Right lobe of liver (tissue), 6 donors: ENCODE measurements around the gene AMPH. TPM values are rescaled to one million over a fixed set of nuclear protein-coding genes. Genes with fewer than 3 reads are reported as not detected.

Experiments
- ATAC-seq, 4 donors: fragments of 200-7000 bp; cut with Tn5 transposase; one replicate each; pipeline ENCODE4 v1.9.1; 2020; ENCODE audit warnings: mild to moderate bottlenecking in 4 of 4, moderate library complexity in 4 of 4
- DNase-seq, 3 donors: peaks; one replicate each; pipeline ENCODE4 v3.0.0-alpha.2; 2020
- H3K27ac ChIP-seq, 3 donors: fragments of 200-600 bp; one replicate each; pipeline ENCODE4 v1.8.0; 2022
- H3K27me3 ChIP-seq, 2 donors: fragments of 200-600 bp; one replicate each; pipeline ENCODE4 v1.8.0; 2022
- H3K36me3 ChIP-seq, 4 donors: fragments of 200-600 bp; sonication (generic) in 1 of 4; one replicate each; pipeline versions ENCODE4 v1.5.1 to v1.8.0; 2017 to 2022; ENCODE audit warnings: control low read depth in 1 of 4
- H3K4me1 ChIP-seq, 4 donors: fragments of 200-600 bp; sonication (generic) in 1 of 4; one replicate each; pipeline versions ENCODE4 v1.5.1 to v1.8.0; 2017 to 2022; ENCODE audit warnings: control low read depth in 1 of 4
- H3K4me3 ChIP-seq, 3 donors: fragments of 200-600 bp; one replicate each; pipeline ENCODE4 v1.8.0; 2022
- H3K9me3 ChIP-seq, 4 donors: fragments of 200-600 bp; sonication (generic) in 1 of 4; one replicate each; pipeline versions ENCODE4 v1.5.1 to v1.8.0; 2017 to 2022; ENCODE audit warnings: control low read depth in 1 of 4
- POLR2A ChIP-seq: fragments of 450-650 bp; IDR thresholded peaks from one replicate; pipeline ENCODE4 v1.6.1; 2017; ENCODE audit warnings: antibody characterized with exemption, mild to moderate bottlenecking
- WGBS: methylation state at CpG from one replicate; pipeline ENCODE4 v1.1.6; 2018; ENCODE audit warnings: low coverage, low lambda C conversion rate; ENCODE audit not compliant: insufficient coverage; ENCODE audit errors: missing lambda C conversion rate; 5-methylcytosine and 5-hydroxymethylcytosine counted together
- intact Hi-C, 2 donors: fragments of 100-400 bp; cut with DNase I; formaldehyde crosslinking; loops; one replicate each; pipeline versions ENCODE4 v1.11.2 to v1.14.1; 2022
- long read RNA-seq: library from polyadenylated mRNA; unstranded; transcript quantifications from one replicate; pipeline ENCODE4 v2.0.0, GENCODE V29; 2019
- total RNA-seq, 6 experiments: library from RNA; depleted of rRNA in 2 of 6; stranded (reverse); fragments of >200 nt in 2 of 6; fragmentation: NEBNext Ultra II Directional in 3 of 6; extraction: Animal tissue kit (Norgen Biotek cat#: 25700) in 3 of 6; gene quantifications; one replicate each; pipeline versions ENCODE4 v1.1.0 to v1.2.4, GENCODE V29; 2016 to 2023
- TF ChIP-seq, protein P1 (sequence below), 4 donors: fragments of 200-600 bp in 3 of 4; fragments of 450-650 bp in 1 of 4; IDR thresholded peaks; one replicate each; pipeline versions ENCODE4 v1.5.1 to v1.8.0; 2016 to 2022; ENCODE audit warnings: antibody characterized with exemption in 4 of 4, mild to moderate bottlenecking in 2 of 4
- donor health status: DM: no; HTN: yes; CAD: no.
- donor health status: DM: no; HTN: no; CAD: no.
- donor health status: DM: no; HTN: no; CAD: no.
- donor health status: DM: no; HTN: yes; CAD: no.
- donor health status: DM: no; HTN: yes; CAD: no.

The AMPH gene
- total RNA-seq = under 1 TPM; 0.20 to 0.67 (median 0.39) TPM
- long read RNA-seq, partial matches to known transcripts = 1 of 1 reads
- long read RNA-seq, other reads (novel, unspliced or antisense) = 0 of 1 reads

- peak; percentile 40 to 69 (median 56) for ATAC-seq
- H3K27me3 ChIP-seq = no peaks in the 10 kb centered on the region
Measured at GRCh38 chr7:38630720-38631673, at the start of gene AMPH. Gene AMPH (minus strand): TSS chr7:38631373. CDS start chr7:38631351, 22 bp downstream.

DNA sequence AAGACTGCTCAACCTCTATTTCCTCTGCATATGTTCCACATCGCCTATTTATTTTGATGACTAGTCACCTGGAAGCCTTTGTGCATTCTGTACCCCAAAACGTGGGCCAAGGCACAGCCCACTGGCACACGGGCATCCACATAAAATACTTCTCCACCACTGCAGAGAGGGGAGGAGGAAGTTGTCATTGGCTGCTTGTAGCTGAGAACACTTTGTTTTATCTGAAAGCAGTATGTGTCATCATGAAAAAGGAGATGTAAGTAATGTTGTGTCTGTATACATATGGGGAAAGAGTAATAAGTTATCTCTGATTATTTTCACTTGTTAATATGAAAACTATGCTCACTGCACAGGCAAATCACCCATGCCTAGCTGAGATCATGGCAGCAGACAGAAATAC is 48.2 kb upstream of the AMPH start:
- no peak overlapping the region for H3K4me3 ChIP-seq
- no peaks in the 10 kb centered on the region for H3K36me3 ChIP-seq
- DNase-seq (no peak), ATAC-seq (no peak)
- no peaks in the 10 kb centered on the region for H3K4me1 ChIP-seq
- no peak for TF ChIP-seq POLR2A
- TF ChIP-seq, protein P1, sequence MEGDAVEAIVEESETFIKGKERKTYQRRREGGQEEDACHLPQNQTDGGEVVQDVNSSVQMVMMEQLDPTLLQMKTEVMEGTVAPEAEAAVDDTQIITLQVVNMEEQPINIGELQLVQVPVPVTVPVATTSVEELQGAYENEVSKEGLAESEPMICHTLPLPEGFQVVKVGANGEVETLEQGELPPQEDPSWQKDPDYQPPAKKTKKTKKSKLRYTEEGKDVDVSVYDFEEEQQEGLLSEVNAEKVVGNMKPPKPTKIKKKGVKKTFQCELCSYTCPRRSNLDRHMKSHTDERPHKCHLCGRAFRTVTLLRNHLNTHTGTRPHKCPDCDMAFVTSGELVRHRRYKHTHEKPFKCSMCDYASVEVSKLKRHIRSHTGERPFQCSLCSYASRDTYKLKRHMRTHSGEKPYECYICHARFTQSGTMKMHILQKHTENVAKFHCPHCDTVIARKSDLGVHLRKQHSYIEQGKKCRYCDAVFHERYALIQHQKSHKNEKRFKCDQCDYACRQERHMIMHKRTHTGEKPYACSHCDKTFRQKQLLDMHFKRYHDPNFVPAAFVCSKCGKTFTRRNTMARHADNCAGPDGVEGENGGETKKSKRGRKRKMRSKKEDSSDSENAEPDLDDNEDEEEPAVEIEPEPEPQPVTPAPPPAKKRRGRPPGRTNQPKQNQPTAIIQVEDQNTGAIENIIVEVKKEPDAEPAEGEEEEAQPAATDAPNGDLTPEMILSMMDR (IDR thresholded peaks at IDR 0.05) = no peak
- H3K27me3 ChIP-seq = no peaks in the 10 kb centered on the region
- WGBS = 34% methylated on average over 3 of the region's 3 CpGs
- intact Hi-C loops = no loop called here
- H3K27ac ChIP-seq = no peak overlapping the region
- no peaks in the 10 kb centered on the region for H3K9me3 ChIP-seq

More at GRCh38 chr7:38630720-38631673, at the start of gene AMPH:
- Histone ChIP-seq H3K4me3 (peak within 1 kb of the TSS; percentile 12 to 43 (median 21)), H3K36me3 (no peaks in the 10 kb centered on the region), H3K9me3 (no peaks in the 10 kb centered on the region), H3K4me1 (no peaks in the 10 kb centered on the region), H3K27ac (no peak within 1 kb of the TSS)
- intact Hi-C loops = no loop called here
- DNase-seq = peak; percentile 29 to 53 (median 47)
- under 1% methylated on average over 24 of the region's 105 CpGs for WGBS
- TF ChIP-seq POLR2A = no peak
- TF ChIP-seq, protein P1 (IDR thresholded peaks at IDR 0.05) = no peak

- no peak overlapping the region for H3K27ac ChIP-seq
- no CpG with 5 or more reads among the region's 1 CpG for WGBS
- H3K9me3 ChIP-seq = no peaks in the 10 kb centered on the region
- no peaks in the 10 kb centered on the region for H3K27me3 ChIP-seq
- H3K4me3 ChIP-seq = no peak overlapping the region
- H3K4me1 ChIP-seq = no peaks in the 10 kb centered on the region
- intact Hi-C loops = no loop called here
- ATAC-seq (no peak), DNase-seq (no peak)
- TF ChIP-seq, protein P1 (IDR thresholded peaks at IDR 0.05) = no peak
- TF ChIP-seq POLR2A = no peak
- H3K36me3 ChIP-seq = no peaks in the 10 kb centered on the region
Measured at GRCh38 chr7:38678698-38679054, 47.5 kb upstream of the AMPH start.

DNA sequence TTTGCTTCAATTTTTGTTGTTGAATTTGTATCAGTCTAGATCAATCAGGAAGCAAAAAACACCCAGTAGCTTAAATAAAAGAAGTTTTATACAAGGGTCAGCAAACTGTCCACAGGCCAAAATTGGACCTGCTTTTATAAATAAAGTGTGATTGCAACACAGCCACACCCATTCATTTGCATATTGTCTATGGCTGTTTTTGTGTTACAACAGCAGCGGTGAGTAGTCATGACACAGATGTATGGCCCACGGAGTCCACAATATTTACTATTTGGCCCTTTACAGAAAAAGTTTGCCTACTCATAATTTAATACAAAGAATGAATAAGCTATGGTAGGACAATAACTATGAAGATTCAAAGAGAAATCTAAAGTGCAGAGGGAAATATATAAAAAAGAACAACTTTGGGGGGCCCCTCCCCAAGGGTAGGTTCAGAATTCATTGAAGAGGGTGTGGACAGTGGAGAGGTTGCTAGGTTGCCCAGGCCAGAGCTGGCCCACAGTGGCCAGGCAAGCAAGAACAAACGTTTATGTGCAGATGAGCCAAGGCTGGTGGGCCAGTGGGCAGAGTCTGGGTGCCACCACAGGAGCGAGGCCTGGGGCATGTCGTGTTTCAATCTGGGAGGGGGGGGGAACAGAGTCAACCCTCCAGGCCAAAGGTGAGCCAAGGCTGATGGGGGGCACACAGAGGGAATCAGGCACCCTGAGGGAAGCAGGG is 47.0 kb upstream of the AMPH start:
- H3K4me1 ChIP-seq = no peaks in the 10 kb centered on the region
- H3K36me3 ChIP-seq = no peaks in the 10 kb centered on the region
- WGBS = 82% methylated on average over 2 of the region's 5 CpGs
- no peaks in the 10 kb centered on the region for H3K27me3 ChIP-seq
- TF ChIP-seq POLR2A = no peak
- TF ChIP-seq, protein P1 (IDR thresholded peaks at IDR 0.05) = no peak
- H3K4me3 ChIP-seq = no peak overlapping the region
- no peaks in the 10 kb centered on the region for H3K9me3 ChIP-seq
- ATAC-seq (no peak), DNase-seq (no peak)
- intact Hi-C loops = no loop called here
- no peak overlapping the region for H3K27ac ChIP-seq
